ENCODE measurements around the gene CEP290.
A peak's percentile ranks its signal among the peaks of the same experiment; 100 is the strongest.

The CEP290 gene, protein sequence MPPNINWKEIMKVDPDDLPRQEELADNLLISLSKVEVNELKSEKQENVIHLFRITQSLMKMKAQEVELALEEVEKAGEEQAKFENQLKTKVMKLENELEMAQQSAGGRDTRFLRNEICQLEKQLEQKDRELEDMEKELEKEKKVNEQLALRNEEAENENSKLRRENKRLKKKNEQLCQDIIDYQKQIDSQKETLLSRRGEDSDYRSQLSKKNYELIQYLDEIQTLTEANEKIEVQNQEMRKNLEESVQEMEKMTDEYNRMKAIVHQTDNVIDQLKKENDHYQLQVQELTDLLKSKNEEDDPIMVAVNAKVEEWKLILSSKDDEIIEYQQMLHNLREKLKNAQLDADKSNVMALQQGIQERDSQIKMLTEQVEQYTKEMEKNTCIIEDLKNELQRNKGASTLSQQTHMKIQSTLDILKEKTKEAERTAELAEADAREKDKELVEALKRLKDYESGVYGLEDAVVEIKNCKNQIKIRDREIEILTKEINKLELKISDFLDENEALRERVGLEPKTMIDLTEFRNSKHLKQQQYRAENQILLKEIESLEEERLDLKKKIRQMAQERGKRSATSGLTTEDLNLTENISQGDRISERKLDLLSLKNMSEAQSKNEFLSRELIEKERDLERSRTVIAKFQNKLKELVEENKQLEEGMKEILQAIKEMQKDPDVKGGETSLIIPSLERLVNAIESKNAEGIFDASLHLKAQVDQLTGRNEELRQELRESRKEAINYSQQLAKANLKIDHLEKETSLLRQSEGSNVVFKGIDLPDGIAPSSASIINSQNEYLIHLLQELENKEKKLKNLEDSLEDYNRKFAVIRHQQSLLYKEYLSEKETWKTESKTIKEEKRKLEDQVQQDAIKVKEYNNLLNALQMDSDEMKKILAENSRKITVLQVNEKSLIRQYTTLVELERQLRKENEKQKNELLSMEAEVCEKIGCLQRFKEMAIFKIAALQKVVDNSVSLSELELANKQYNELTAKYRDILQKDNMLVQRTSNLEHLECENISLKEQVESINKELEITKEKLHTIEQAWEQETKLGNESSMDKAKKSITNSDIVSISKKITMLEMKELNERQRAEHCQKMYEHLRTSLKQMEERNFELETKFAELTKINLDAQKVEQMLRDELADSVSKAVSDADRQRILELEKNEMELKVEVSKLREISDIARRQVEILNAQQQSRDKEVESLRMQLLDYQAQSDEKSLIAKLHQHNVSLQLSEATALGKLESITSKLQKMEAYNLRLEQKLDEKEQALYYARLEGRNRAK (N-terminal part only)

DNA sequence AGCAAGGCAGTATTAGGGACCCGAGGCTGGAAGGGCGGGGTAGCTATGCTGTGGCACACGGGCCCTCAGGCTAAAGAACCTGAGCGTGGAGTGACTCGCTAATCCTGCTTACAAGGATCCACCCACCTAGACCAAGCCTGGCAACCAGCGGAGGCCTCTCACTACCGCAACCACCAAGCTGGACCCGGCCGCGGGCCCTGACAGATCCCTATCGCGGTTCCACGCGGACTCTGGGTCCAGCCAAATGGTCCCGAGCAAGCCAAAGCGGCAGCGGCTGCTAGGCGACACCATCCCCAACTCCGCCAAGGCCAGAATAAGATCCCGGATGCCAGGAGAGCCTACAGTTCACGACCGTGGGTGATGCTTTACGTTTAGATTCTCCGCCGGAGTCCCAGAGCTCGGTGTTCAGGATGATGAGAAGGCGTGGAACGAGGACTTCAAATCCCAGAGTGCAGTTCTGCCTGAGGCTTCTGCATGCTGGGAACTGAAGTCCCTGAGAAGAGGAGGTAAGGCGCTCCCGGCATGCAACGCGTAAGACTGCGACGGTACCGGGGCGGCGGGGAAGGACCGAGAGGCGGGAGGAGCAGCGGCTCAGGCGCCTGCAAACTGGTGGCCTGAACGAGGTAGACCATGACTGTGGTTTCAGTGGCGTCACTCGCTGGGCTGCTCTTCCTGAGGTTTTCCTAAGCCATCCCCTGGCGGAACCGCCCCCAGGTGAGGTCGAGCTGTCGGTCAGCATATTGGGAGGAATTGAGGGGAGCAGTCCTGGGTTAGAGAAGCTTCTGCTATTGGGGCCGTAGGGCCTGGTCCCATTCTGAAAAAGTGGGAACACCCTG lies at the start of gene CEP290, which contains the start of gene TMTC3:
TSS of gene CEP290 (minus strand) at position 315 of the 836 bp plus-strand sequence. CDS start 781 bp downstream, outside the sequence.
TSS of gene TMTC3 (plus strand) at position 534 of the 836 bp plus-strand sequence. CDS start 6,009 bp downstream, outside the sequence.
- peak; percentile 99 for DNase-seq

DNA sequence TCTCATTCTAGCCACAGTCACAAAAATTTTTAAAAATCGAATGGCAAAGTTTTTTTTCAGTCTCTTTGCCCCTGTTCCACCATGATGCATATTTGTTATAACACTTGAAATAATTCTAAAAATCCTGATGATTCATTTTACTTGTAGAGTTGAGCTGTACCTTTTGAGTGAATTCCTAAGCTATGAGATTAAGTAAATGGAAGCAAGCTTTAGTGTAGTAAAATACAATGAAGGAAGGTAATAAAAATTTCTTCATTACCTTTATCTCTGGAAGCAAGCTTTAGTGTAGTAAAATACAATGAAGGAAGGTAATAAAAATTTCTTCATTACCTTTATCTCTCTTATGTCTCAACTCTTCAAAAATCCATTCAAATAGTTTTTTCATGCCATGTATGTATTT lies 46.3 kb upstream of the CEP290 start:
- DNase-seq = no peak

DNA sequence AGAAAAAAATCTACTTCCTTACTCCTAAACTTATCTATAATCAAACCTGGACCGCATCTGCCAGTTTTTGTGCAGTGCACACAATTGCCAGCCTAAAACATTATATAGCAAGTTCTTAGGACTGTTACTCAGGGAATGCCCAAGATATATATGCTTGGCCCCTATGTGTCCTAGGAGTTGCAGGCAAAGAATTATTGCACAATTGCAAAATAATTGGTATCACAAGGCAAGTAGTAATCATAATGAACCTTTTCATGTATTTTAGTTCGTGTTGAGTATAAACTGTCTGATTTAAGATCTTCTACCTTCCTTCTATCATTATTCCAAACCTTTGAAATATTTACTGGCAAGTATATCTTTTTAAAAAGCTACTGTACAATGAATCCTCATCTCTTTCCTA lies 45.7 kb upstream of the CEP290 start:
- DNase-seq = no peak

DNA sequence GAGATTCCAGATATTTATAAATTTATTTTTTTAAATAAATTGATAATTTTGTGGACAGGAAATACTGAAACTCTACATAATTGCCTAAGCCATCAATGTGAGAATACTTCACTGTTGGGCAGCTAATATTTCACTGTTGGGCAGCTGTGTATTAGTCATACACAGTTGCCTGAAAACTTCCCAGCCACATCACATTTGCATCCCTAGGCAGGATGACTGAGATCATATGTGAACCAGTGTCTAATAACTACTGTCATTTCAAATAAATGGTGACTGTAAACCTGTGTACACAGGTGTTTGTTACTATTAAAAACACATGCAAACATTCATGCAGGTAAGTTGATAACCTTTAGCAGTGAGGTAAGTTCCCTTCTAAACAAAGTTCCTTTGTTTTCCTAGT lies 44.1 kb upstream of the CEP290 start:
- no peak for DNase-seq

DNA sequence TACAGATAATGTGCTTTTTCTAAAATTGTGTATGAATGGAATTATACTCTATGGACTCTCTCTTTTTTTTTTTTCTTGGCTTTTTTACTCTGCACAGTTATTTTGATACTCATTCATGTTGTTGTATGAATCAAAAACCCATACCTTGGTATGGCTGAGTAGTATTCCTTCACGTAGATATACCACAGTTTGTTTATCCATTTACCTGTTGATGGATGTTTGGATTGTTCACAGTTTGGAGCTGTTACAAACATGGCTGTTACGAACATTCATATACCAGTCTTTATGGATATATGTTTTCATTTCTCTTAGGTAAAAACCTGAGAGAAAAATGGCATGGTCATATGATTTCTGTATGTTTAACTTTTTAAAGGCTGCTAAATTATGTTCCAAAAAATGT lies 43.4 kb upstream of the CEP290 start:
- no peak for DNase-seq

DNA sequence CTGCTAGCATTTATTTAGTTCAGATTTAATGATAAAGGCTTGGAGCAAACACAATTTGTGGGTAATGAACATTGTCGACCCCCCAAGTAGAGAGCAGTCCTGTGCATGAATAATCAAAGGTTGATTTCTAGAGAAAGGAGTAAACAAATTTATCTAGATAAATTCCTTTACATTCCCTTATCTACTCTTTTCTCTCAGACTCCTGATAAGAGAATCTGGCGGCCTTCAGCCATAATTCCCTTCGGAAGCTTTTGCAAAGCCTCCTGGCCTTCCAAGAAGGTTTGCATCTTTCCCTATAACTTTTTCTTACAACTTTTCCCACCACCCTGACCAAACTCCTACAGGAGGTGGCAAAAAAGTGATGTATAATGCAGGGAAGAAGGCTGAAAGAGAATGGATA lies 42.3 kb upstream of the CEP290 start:
- DNase-seq = no peak

DNA sequence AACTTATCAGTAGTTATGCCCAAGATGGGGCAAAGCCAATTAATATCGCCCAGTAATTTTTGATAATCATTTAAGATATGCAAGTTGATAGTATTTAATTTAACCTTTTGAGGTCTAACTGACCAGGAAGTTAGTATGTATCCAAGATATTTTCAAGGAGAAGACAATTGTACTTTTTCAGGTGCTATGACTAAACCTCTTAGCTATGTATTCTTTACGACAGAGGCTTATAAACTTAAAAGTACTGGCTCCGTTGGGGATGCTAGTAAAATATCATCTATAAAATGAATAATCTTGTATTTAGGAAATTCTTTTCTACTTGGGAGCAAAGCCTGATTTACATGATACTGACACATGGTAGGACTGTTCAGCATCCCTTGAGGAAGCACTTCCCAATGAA lies 40.5 kb upstream of the CEP290 start:
- DNase-seq = no peak

DNA sequence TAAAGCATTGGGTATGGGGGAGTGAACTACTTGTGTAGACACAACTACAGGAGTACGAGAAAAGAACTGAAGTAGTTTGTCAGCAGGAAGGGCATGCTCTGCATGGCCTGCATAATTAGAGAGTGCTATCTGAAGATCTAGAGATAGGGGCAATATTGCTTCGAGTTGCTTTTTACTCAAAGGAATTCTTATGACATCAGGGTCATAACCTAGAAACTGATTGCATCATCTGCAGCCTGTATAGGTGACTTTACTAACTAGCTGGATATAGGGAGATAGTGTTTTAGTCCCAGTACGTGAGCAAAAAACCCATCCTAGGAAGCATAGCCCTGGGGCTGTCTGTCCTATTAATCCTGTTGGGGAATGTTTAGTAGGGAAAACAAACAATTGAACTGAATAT lies 40.0 kb upstream of the CEP290 start:
- DNase-seq = no peak

DNA sequence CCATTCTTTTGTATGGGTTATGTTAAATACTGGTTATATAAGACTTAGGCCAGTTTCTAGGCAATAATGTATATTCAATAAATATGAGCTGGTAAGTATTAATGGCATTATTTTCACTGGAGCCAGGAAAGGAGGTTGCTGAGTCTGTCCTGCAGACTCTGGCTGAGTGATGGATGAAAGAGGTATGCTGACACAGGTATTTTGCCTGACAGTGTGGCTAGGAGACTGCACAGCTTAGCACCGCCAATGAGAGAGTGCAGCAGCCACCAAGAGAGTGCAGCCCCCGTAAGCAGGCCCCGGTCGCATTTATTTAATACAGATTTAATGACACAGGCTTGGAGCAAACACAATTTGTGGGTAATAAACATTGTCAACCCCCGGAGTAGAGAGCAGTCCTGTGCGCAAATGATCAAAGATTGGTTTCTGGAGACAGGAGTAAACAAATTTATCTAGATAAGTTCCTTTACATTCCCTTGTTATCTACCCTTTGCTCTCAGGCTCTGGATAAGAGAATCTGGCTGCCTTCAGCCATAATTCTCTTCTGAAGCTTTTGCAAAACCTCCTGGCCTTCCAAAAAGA lies 37.6 kb upstream of the CEP290 start:
- no peak for DNase-seq

DNA sequence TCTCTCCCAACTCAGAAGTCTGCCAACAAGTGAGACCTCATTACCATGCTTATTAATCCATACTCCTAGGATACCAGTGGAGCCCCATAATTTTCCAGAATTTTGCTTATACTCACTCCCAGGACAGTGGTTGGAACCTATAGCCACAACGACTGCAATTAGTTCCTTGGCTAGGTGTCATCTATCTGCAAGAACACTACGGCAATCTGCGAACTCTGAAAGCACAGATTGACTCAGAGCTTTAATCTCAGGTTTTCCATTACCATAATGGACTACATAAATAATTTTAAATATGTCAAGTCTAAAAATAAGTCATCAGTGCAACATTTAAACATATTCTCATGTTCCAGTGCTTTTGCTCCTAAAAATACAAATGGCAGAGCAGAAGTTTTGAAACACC lies 33.7 kb upstream of the CEP290 start:
- DNase-seq = no peak

DNA sequence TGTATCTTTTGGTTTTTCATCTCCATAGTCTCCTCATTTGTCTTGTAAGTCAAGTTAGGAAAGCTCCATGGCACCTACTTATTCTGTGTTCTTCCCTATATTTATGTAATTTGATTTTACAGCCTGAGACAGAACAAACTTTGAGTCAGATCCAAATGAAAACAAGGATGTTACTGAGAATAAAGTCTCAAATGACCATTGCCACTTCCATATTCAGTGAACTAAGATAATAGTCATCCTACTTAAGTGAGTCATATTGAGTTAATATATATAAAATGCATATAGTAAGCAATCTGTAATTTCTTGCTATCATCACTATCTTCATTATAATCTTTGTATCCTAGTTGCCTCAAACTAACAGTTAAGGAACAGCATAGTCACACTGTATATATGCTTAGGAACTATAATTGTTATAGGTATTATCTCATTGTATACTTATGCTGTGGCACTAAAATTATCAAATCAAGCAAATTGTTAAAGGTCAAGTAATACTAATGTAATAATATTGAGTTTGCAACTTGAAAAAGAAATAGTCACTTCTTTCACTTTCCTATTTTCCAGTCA lies 31.0 kb upstream of the CEP290 start:
- no peak for DNase-seq

DNA sequence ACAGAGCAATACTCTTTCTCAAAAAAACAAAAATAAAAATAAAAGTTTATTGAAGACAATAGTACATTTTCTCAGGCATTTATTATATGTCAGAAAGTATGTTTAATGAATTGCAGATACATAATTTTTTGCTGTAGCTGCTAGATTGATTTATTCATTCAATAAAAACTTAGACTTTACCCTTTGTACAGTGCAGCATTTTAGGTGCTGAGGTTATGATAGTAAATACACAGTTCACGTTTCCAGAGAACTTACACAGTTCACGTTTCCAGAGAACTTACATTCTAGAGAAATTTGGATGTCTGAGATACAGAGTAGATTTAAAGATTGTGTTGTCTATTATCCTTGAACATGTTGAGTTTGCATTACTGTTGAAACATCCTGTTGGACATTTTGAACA lies 25.5 kb upstream of the CEP290 start:
- DNase-seq = no peak

DNA sequence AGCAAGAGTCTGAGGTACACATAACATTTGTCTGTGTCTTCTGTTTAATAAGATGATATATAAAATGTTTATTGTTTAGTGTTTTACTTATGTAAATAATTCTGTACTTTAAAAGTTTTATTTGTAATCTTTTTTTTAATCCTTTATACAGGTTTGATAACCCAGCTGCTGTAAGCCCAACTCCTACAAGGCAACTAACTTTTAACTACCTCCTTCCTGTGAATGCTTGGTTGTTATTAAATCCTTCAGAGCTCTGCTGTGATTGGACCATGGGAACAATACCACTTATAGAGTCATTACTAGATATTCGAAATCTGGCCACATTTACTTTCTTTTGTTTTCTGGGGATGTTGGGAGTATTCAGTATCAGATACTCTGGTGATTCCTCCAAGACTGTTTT lies 24.3 kb upstream of the CEP290 start:
- DNase-seq = no peak

DNA sequence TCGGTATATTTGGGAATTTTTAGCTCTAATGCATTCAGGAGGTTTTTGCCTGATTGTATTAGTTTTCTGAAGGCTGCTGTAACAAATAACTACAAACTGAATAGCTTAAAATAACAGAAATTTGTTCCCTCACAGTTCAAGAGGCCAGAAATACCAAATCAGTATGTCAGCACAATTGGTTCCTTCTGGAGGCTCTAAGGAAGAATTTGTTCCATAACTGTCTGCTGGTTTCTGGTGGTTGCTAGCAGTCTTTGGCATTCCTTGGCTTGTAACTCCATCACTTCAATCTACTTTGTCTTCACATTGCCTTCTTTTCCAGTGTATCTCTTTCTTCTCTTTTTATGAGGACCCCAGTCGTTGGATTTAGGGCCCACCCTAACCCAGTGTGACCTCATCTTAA lies 21.5 kb upstream of the CEP290 start:
- no peak for DNase-seq

DNA sequence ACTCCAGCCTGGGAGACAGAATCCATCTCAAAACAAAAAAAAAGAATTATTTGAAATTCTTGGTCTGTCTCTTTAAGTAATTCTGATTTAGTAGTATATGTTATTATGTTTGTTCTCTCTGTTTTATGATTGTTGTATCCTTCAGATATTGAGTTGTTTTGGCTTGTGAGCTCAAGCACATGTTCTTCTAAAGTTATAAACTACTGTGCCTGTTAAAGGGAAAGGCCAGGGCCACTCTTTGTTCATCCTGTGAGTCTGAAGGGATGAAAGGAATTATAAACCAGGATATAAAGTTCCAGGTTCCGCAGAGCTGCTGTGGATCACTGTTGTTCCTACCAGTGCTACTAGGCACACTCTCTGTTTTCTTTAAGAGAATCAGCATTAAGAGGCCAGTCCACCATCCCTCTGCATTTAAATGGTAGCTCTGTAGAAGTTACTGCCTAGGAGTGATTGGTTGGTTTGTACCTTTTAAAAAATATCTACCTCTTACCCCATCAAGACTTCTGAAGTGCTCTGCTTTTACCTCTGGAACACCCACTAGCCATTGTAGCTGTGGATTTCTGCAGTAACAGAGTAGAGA lies 14.3 kb upstream of the CEP290 start:
- DNase-seq = no peak

DNA sequence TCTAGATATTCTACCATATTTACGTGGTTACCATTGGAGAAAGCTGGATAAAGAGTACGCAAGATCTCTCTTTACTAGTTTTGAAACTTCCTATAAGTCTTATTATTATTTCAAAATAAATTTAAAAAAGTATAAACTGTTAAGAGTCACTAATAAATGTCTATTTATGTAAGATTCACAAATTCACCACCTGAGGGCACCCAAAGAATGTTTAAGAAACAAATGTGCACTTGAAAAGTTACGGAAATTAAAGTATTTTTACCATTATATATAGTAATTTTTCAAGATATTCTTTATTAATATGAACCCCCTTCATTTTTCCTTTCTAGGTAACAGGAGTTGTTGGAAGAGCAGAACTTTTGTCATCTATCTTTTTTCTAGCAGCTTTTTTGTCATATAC lies 12.1 kb upstream of the CEP290 start:
- peak; percentile 36 for DNase-seq

DNA sequence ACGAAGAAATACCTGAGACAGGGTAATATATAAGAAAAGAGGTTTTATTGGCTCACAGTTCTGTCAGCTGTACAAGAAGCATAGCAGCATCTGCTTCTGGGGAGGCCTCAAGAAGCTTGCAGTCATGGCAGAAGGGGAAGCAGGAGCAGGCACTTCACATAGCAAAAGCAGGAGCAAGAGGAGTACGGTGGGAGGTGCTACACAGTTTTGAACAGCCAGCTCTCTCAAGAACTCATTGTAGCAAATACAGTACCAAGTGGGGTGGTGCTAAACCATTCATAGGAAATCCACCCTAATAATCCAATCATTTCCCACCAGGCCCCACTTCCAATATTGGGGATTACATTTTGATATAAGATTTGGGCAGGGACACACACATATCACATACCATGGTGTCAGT lies 8.2 kb upstream of the CEP290 start:
- no peak for DNase-seq

DNA sequence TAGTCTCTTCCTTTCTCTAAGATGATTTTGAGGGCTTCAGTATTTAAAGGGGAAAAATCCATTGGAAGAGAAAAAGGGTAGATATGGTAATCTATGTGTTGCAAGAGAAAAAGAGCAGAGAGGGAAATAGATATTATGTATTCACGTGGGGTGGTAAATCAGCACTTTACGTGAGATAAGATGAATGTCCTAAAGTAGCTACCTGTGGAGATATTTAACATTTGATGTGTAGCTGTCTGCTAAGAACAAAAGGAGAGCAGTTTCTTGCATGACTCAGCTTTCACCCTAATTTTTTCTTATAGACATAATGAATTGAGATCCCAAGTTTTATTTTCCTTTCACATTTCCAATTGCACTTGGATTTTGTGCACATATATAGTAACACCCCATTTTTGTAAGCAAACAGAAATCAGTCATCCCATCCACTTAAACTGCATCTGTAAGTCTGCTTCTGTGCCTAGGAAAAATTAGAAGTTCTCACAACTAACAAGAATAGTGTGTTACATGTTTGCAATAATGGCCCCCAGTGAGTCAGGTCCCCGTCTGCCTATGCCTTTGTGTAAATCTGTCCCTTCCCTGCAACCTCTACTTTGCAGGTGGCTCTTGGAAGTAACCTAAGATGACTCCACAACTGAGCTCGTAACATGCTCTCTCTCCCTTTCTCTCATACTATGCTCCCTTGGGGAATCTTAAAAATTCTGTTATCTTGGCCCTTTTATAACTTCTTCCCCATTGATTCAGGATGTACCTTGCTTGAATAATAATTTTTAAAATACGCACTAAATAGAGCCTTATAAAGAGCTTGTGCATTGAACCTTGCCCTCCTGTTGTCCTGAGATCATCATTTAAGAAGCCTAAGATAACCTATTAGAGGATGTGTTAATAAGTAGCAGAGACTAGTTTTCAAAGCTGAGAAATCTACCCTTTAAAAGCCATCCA lies 3.9 kb upstream of the CEP290 start:
- DNase-seq = no peak

DNA sequence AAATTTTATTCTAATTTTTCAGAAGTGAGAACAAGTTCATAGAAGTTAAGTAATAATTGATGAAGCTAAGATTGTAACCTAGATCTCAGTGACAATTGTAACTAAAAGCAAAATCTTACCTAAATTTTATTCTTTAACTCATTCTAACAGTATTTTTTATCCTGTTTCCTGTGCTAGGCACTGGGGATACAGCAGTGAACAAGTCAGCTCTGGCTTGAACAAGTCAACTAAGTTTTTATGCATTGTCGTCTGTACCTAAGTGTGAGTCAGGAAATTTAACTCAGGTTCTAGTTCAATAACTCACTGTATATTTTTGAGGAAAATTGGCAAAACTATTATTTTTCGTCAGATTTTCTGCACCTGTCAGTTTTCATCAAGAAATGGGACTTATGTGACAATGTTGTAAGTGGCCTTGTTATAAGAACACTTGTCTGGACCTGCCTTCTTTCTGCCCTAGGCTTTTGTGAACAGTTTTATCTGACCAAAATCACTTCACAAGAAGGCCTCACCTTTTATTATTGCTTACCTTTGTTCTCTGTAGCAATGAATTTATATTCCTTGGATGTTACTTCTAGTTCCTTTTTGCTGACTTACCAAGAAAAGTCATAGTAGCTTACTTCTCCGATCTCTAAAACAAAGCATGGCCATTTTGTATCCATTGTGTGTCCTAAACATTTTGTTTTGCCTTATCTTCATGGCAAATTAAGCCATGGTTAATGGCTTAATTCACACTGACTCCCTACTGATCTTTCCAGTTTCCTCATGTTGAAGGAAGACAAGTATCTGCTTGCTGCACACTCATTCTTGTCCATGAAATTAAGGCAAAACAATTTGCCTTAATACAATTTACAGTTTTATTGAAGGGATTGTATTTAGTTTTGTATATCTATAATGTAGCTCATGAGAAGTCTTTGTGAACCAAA lies 2.9 kb upstream of the CEP290 start:
- no peak for DNase-seq
